Activated CD4-positive, alpha-beta memory T cell treated with anti-CD3 and anti-CD28 coated beads for 36 hours (primary cell): ENCODE data around the gene DMRT3. TPM values are rescaled to one million over a fixed set of nuclear protein-coding genes. Genes with fewer than 3 reads are reported as not detected.
A peak's percentile ranks its signal among the peaks of the same experiment; 100 is the strongest.

Source experiments
- CTCF ChIA-PET: fragments of 350-600 bp; sonication (Branson Sonifier 250); formaldehyde crosslinking; loops from one replicate; lab custom pipeline; 2021; ENCODE audit warnings: antibody characterized with exemption, inconsistent platforms; lab: Charles Lee
- POLR2A ChIA-PET: fragments of 350-600 bp; sonication (Branson Sonifier 250); formaldehyde crosslinking; loops from one replicate; lab custom pipeline; 2021; ENCODE audit warnings: antibody characterized with exemption; lab: Charles Lee
- DNase-seq: peaks from one replicate; pipeline ENCODE4 v3.0.0-alpha.2; 2020
- H3K27ac Mint-ChIP-seq: one replicate; pipeline ENCODE4 v1.8.0; 2021; ENCODE audit warnings: mixed read lengths
- H3K27me3 Mint-ChIP-seq: one replicate; pipeline ENCODE4 v1.8.0; 2021; ENCODE audit warnings: mixed read lengths
- H3K36me3 Mint-ChIP-seq: one replicate; pipeline ENCODE4 v1.8.0; 2021; ENCODE audit warnings: mixed read lengths
- H3K4me1 Mint-ChIP-seq: one replicate; pipeline ENCODE4 v1.8.0; 2021; ENCODE audit warnings: low read depth, mixed read lengths
- H3K4me3 Mint-ChIP-seq: one replicate; pipeline ENCODE4 v1.8.0; 2021; ENCODE audit warnings: mild to moderate bottlenecking, mixed read lengths
- H3K9me3 Mint-ChIP-seq: one replicate; pipeline ENCODE4 v1.8.0; 2021; ENCODE audit warnings: mixed read lengths
- intact Hi-C: fragments of 100-400 bp; cut with micrococcal nuclease; formaldehyde crosslinking; loops from one replicate; pipeline ENCODE4 v1.15.1; 2023
- total RNA-seq, 2 experiments: library from RNA; stranded (reverse); gene quantifications; one replicate each; pipeline ENCODE4 v1.2.3, GENCODE V29; 2021

The DMRT3 gene
- total RNA-seq, 2 experiments from 2014 or later = not detected

DNA sequence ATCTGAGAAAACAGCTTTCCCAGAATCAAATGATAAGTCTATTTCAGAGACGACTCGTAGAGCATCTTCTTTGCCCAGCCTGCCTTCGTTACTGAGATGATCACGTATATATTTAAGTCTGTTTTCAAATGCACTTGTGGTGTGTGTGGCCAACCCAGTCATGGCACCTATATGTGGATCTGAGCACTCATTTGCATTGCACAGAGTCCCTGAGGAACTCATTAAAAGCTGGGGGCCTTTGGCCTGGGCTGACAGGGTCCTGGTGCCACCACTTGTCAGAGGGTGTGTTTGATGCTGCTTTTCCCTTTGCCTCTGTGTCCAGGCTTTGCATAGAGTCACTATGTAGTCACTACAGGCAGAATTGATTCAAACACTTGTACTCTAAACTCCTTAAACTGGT is 17.4 kb upstream of the DMRT3 start:
- H3K4me1 Mint-ChIP-seq = no peaks in the 10 kb centered on the region
- peaks cover 29% of the 10 kb centered on the region for H3K27me3 Mint-ChIP-seq
- no peak overlapping the region for H3K27ac Mint-ChIP-seq

GRCh38 chr9:959914-960313 is 16.5 kb upstream of the DMRT3 start:
- POLR2A ChIA-PET = no interaction called here
- DNase-seq = no peak
- peaks cover 34% of the 10 kb centered on the region for H3K27me3 Mint-ChIP-seq
- intact Hi-C loops = no loop called here
- CTCF ChIA-PET = no interaction called here
- H3K9me3 Mint-ChIP-seq = no peaks in the 10 kb centered on the region
- H3K4me3 Mint-ChIP-seq = no peak overlapping the region
- H3K27ac Mint-ChIP-seq = no peak overlapping the region
- no peaks in the 10 kb centered on the region for H3K36me3 Mint-ChIP-seq
- no peaks in the 10 kb centered on the region for H3K4me1 Mint-ChIP-seq

More for the DNA sequence above, 17.4 kb upstream of the DMRT3 start:
- Mint-ChIP-seq H3K4me3 (no peak overlapping the region), H3K36me3 (no peaks in the 10 kb centered on the region), H3K9me3 (no peaks in the 10 kb centered on the region)
- ChIA-PET CTCF (no interaction called here), POLR2A (no interaction called here)
- intact Hi-C loops = no loop called here
- DNase-seq = no peak

GRCh38 chr9:962023-962422 is 14.4 kb upstream of the DMRT3 start:
- POLR2A ChIA-PET = no interaction called here
- CTCF ChIA-PET = no interaction called here
- Mint-ChIP-seq H3K27me3 (peaks cover 48% of the 10 kb centered on the region), H3K4me1 (no peaks in the 10 kb centered on the region), H3K9me3 (no peaks in the 10 kb centered on the region), H3K36me3 (no peaks in the 10 kb centered on the region), H3K27ac (no peak overlapping the region), H3K4me3 (no peak overlapping the region)
- intact Hi-C loops = no loop called here
- DNase-seq = no peak

GRCh38 chr9:965497-965896 is 11.0 kb upstream of the DMRT3 start:
- POLR2A ChIA-PET = interaction anchor here (1.4 kb wide), 1 partner anchor 13 kb away, joined by 3 read pairs; no protein-coding TSS in a partner anchor
- Mint-ChIP-seq H3K4me1 (peaks cover 9% of the 10 kb centered on the region), H3K27ac (no peak overlapping the region), H3K27me3 (peaks cover 70% of the 10 kb centered on the region), H3K4me3 (no peak overlapping the region), H3K36me3 (peaks cover 2% of the 10 kb centered on the region), H3K9me3 (no peaks in the 10 kb centered on the region)
- intact Hi-C loops = loop anchor here (5.0 kb wide), 1 partner anchor 123 kb away; the partner anchor contains the start of gene DMRT1
- DNase-seq = no peak
- CTCF ChIA-PET = interaction anchor here (0.7 to 1.1 kb wide), 2 partner anchors 16 to 40 kb away, joined by 3 read pairs; no protein-coding TSS in a partner anchor

DNA sequence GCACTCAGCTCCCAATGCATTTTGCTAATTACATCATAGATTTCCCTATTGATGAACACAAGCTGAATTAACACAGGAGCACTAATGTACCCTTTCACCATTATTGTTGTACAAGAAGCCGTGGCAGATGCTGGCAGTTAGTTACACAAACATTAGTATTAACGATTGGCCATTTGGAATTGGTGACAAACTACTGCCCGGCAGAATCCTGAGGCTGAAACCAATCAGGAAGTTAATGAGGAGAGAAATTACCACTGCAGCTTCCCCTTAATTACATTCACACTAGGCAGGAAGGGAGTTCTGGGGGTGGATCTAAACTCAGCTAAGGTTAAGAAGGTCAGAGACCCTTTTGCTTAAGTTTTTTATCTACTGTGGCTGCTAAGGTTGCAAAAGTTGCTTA is 9.6 kb upstream of the DMRT3 start:
- H3K27me3 Mint-ChIP-seq = peaks cover 64% of the 10 kb centered on the region
- peaks cover 9% of the 10 kb centered on the region for H3K4me1 Mint-ChIP-seq
- CTCF ChIA-PET = interaction anchor here (1.5 kb wide), 1 partner anchor 38 kb away, joined by 5 read pairs; no protein-coding TSS in a partner anchor
- H3K9me3 Mint-ChIP-seq = no peaks in the 10 kb centered on the region
- no peak overlapping the region for H3K27ac Mint-ChIP-seq
- H3K4me3 Mint-ChIP-seq = no peak overlapping the region
- DNase-seq = no peak
- intact Hi-C loops = loop anchor here (5.0 kb wide), 1 partner anchor 125 kb away; the partner anchor contains the start of gene DMRT1
- POLR2A ChIA-PET = no interaction called here
- peaks cover 2% of the 10 kb centered on the region for H3K36me3 Mint-ChIP-seq

DNA sequence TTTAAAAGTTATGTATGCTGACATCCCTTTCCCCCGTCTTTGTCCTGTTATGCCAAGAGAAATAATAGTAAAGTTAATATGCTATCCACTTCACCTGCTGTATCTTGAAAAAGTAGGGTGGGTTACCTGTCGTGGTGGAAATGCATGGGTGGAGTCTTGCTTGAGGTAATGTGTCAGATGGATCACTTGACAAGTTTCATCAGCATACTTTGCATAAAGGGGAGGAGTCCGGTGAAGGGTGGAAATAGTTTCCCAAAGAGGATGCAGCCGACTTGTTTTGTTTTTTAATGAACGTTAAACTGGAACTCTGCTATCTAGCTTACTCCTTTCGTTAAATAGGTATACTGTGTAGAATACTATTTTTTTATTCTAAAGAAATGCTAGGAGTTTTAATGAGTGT is 9.0 kb upstream of the DMRT3 start:
- peaks cover 11% of the 10 kb centered on the region for H3K4me1 Mint-ChIP-seq
- H3K4me3 Mint-ChIP-seq = no peak overlapping the region
- peaks cover 2% of the 10 kb centered on the region for H3K36me3 Mint-ChIP-seq
- H3K9me3 Mint-ChIP-seq = no peaks in the 10 kb centered on the region
- no peak overlapping the region for H3K27ac Mint-ChIP-seq
- intact Hi-C loops = loop anchor here (5.0 kb wide), 1 partner anchor 125 kb away; the partner anchor contains the start of gene DMRT1
- DNase-seq = no peak
- H3K27me3 Mint-ChIP-seq = peaks cover 60% of the 10 kb centered on the region
- ChIA-PET POLR2A (no interaction called here), CTCF (interaction anchor here (1.5 kb wide), 1 partner anchor 39 kb away, joined by 5 read pairs; no protein-coding TSS in a partner anchor)

DNA sequence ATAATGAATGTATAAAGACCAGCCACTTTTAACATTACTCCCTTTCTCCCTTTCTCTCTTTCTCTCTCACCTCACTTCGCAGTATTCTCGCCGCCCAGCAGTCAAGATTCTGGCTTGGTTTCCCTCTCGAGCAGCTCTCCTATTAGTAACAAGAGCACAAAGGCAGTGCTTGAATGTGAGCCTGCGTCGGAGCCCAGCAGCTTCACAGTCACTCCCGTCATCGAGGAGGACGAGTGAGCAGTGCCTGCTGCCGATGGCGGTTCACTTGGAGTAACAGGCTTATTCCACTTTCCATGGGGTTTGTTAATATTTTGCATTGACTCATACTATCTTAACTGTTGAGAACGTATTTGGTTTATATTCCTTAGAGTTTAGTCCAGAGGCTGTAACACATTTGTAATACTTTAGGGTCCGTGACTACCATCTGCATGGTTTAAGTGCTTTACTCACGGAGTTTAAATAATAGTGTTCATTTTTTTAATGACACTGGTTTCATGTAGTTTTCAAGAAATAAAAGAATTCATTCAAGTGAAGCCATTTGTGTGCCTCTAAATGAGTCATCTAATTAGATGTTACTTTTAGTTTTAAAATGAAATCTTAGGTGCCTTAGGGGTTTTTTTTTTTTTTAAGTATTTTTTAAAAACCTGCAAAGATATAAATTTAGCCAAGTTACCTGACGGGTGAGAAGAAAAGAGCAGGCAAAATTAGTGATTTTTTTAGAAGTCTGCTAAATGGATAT is 8.4 kb upstream of the DMRT3 start:
- no peaks in the 10 kb centered on the region for H3K9me3 Mint-ChIP-seq
- no peak for DNase-seq
- peaks cover 58% of the 10 kb centered on the region for H3K27me3 Mint-ChIP-seq
- peaks cover 12% of the 10 kb centered on the region for H3K4me1 Mint-ChIP-seq
- peaks cover 2% of the 10 kb centered on the region for H3K36me3 Mint-ChIP-seq
- no peak overlapping the region for H3K27ac Mint-ChIP-seq
- ChIA-PET POLR2A (no interaction called here), CTCF (no interaction called here)
- H3K4me3 Mint-ChIP-seq = no peak overlapping the region
- intact Hi-C loops = loop anchor here (5.0 kb wide), 1 partner anchor 126 kb away; the partner anchor contains the start of gene DMRT1

DNA sequence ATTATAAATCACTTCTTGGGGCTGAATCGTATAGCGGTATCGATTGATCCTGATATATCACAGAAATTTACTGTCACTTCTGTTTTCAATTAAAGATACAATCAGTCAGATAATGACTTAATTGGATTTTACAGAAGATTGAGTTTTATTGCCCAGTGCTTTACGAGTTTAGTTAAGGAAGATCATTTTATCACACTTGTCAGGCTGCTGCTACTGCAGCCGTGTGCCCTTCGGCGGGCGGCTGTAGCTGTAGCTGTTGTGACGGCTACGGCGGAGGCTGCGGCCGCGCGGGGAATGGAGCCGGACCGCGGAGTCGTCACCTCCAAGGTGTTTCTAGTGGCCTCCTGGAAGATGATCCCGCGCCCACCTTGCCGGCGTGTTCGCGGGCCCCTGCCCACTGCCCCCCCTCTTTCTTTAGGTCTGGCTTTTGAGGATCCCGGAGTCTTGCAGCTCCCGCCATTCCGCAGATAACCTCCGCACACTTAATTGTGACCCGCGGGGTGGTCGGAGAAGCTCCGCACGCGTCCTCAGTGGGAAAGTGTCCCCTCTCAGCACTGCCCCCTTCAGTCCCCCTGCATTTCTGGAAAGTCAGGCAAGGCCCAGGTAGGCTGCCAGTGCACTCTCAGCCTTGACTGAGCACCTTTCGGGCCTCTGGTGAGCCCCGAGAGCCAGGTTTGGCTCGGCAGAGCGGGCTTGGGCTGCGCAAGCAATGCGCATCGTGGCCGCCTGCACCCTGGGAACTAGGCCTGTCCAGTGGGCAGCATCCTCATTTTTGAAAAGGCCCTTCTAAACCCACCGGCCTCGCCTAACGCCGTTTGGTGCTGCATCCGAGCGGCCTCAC is 6.9 kb upstream of the DMRT3 start:
- POLR2A ChIA-PET = no interaction called here

DNA sequence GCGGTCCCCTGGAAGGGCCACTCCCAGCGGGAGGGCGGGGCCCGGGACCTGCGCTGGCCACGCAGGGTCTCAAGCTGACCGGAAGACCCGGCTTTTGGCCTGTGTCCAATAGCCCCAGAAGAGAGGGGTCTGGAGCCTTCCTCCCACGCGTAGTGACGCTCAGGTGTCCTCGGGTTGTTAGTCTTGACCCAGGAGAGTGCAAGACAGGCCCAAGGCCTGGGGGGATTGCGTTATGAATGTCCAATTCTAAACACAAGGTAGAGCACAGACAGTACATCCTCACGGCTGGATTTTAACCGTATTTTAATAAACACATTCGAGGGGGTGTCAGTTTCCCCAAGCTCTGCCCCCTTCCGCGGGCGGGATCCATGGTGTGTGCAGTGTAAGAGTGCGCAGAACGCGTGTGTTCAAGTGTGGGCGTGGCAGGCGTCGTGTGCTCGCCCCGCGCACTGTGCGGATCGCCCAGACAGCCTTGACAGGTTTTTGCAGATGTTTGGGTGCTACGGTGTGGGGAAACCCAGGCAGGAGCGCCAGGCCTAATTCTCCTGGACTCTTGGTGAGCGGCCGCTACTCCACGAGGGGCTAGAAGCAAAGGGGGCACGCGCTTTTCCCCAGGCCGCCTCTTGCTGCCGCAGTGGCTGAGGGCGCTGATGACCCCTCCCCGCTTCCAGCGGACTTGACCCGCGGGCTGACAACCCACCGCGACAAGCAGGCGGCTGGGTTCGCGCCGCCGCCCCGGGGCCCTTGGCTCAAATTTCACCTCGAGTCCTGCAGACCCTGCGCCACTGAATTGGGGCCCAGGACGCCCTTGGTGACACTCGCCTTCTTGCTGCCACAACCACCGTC is 6.1 kb upstream of the DMRT3 start:
- CTCF ChIA-PET = no interaction called here
- H3K4me1 Mint-ChIP-seq = peaks cover 18% of the 10 kb centered on the region
- H3K9me3 Mint-ChIP-seq = no peaks in the 10 kb centered on the region
- DNase-seq = no peak
- intact Hi-C loops = no loop called here
- no peak overlapping the region for H3K27ac Mint-ChIP-seq
- peak overlapping the region; percentile 30 for H3K4me3 Mint-ChIP-seq
- POLR2A ChIA-PET = no interaction called here
- peaks cover 70% of the 10 kb centered on the region for H3K27me3 Mint-ChIP-seq
- H3K36me3 Mint-ChIP-seq = peaks cover 2% of the 10 kb centered on the region

More for the DNA sequence above, 6.9 kb upstream of the DMRT3 start:
- Mint-ChIP-seq H3K27me3 (peaks cover 70% of the 10 kb centered on the region), H3K9me3 (no peaks in the 10 kb centered on the region), H3K27ac (no peak overlapping the region), H3K4me3 (peak overlapping the region; percentile 12), H3K4me1 (peaks cover 18% of the 10 kb centered on the region), H3K36me3 (peaks cover 2% of the 10 kb centered on the region)
- intact Hi-C loops = loop anchor here (5.0 kb wide), 1 partner anchor 127 kb away; the partner anchor contains the start of gene DMRT1
- DNase-seq = no peak
- CTCF ChIA-PET = no interaction called here

DNA sequence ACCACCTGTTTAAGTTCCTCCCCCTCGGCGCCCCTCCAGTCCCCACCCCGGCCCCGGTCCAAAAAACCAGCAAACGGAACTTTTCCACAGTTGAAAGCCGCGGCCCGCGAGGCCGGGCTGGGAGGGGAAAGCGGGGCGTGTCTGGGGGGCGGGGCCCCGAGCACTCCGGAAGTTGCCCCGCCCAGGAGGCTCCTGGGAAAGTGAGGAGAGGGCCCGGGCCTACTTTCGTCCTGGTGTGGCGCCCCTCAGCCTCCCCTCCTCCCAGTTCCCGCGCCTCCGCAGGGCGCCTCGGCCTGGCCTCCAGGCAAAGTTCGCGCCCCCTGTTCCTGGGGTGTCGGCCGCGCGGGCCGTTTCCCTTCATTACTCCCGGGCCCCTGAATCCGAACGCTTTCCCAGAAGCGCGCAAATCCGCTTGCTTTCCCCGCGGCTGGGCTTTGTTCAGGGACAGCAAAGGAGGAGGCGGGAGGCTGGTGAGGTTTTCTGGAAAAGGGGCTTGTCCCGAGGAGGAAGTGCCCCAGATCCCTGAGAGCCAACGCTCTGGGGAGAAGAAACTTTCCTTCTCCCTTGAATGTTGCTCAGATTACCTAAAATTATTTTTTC is 4.5 kb upstream of the DMRT3 start:
- Mint-ChIP-seq H3K4me1 (peaks cover 22% of the 10 kb centered on the region), H3K4me3 (peak overlapping the region; percentile 8), H3K9me3 (no peaks in the 10 kb centered on the region), H3K27ac (no peak overlapping the region), H3K27me3 (peaks cover 68% of the 10 kb centered on the region), H3K36me3 (peaks cover 2% of the 10 kb centered on the region)
- ChIA-PET POLR2A (no interaction called here), CTCF (no interaction called here)
- peak; percentile 24 for DNase-seq
- intact Hi-C loops = loop anchor here (2.0 kb wide), 1 partner anchor 79 kb away; the partner anchor contains the start of gene DMRT2
